IMR-90 (cell line): Measurements from ENCODE around the gene BDH1. TPM values are rescaled to one million over a fixed set of nuclear protein-coding genes. Genes with fewer than 3 reads are reported as not detected.

Experiments
- ATAC-seq: fragments of 200-7000 bp; cut with Tn5 transposase; 2 replicates; pipeline ENCODE4 v1.9.1; 2020; ENCODE audit warnings: low read depth, mild to moderate bottlenecking, moderate library complexity
- BruUV-seq: library from RNA; stranded (reverse); fragments of 400-500 nt; replicated peaks from 2 replicates; lab custom pipeline; 2021; lab: Mats Ljungman, UMichigan
- CTCF ChIA-PET: fragments of 300-600 bp; formaldehyde crosslinking; extraction: SDS; loops from one replicate; lab custom pipeline; 2021; ENCODE audit warnings: antibody characterized with exemption; lab: Yijun Ruan, JAX
- POLR2A ChIA-PET: fragments of 300-600 bp; sonication (Branson Sonifier 250); formaldehyde crosslinking; loops from one replicate; lab custom pipeline; 2022; ENCODE audit warnings: antibody characterized with exemption; ENCODE audit not compliant: unreplicated experiment; lab: Charles Lee
- DNase-seq: peaks from one replicate; pipeline ENCODE4 v3.0.0; 2013
- H2AFZ ChIP-seq: replicated peaks from 2 replicates; pipeline ENCODE3; 2013; ENCODE audit warnings: low read length, mild to moderate bottlenecking; ENCODE audit not compliant: poor library complexity
- H2AK5ac ChIP-seq: 2 replicates; pipeline ENCODE4 v1.6.1; 2013; ENCODE audit warnings: low read depth, low read length, inconsistent platforms
- H2AK9ac ChIP-seq: replicated peaks from 2 replicates; pipeline ENCODE3; 2013; ENCODE audit warnings: mild to moderate bottlenecking, low read depth, low read length, moderate library complexity; ENCODE audit not compliant: poor library complexity
- H2BK120ac ChIP-seq: 2 replicates; pipeline ENCODE4 v1.6.1; 2013; ENCODE audit warnings: low read depth, low read length, inconsistent platforms
- H2BK15ac ChIP-seq: 3 replicates; pipeline ENCODE4 v1.6.1; 2013; ENCODE audit warnings: low read depth, low read length, inconsistent platforms
- H2BK20ac ChIP-seq: 2 replicates; pipeline ENCODE4 v1.6.1; 2013; ENCODE audit warnings: low read depth, mild to moderate bottlenecking, inconsistent platforms, low read length, moderate library complexity
- H2BK5ac ChIP-seq: 2 replicates; pipeline ENCODE4 v1.6.1; 2013; ENCODE audit warnings: mild to moderate bottlenecking, low read depth, low read length, inconsistent platforms; ENCODE audit not compliant: poor library complexity, severe bottlenecking
- H3K14ac ChIP-seq: replicated peaks from 2 replicates; pipeline ENCODE4 v1.6.1; 2013; ENCODE audit warnings: low read depth, low read length, inconsistent platforms
- H3K18ac ChIP-seq: 2 replicates; pipeline ENCODE4 v1.6.1; 2013; ENCODE audit warnings: low read depth, low read length, control low read depth
- H3K23ac ChIP-seq: 2 replicates; pipeline ENCODE4 v1.6.1; 2013; ENCODE audit warnings: low read depth, low read length, inconsistent platforms
- H3K27ac ChIP-seq: 2 replicates; pipeline ENCODE4 v1.5.1; 2013; ENCODE audit warnings: mild to moderate bottlenecking, control low read depth, low read length; ENCODE audit not compliant: insufficient read depth
- H3K27me3 ChIP-seq: 2 replicates; pipeline ENCODE4 v1.6.1; 2013; ENCODE audit warnings: low read length; ENCODE audit not compliant: control insufficient read depth, insufficient read depth
- H3K36me3 ChIP-seq: 2 replicates; pipeline ENCODE4 v1.6.1; 2013; ENCODE audit warnings: low read length, mixed read lengths; ENCODE audit not compliant: control insufficient read depth, insufficient read depth
- H3K4ac ChIP-seq: 2 replicates; pipeline ENCODE4 v1.6.1; 2013; ENCODE audit warnings: low read depth, low read length, inconsistent platforms
- H3K4me1 ChIP-seq: 2 replicates; pipeline ENCODE4 v1.6.1; 2013; ENCODE audit warnings: low read length, mixed read lengths; ENCODE audit not compliant: control insufficient read depth, insufficient read depth
- H3K4me2 ChIP-seq: 2 replicates; pipeline ENCODE4 v1.6.1; 2013; ENCODE audit warnings: low read depth, mild to moderate bottlenecking, control low read depth, low read length, moderate library complexity
- H3K4me3 ChIP-seq: 2 replicates; pipeline ENCODE4 v1.5.1; 2013; ENCODE audit warnings: low read depth, mild to moderate bottlenecking, control low read depth, low read length, moderate library complexity; ENCODE audit not compliant: insufficient read depth
- H3K56ac ChIP-seq: 2 replicates; pipeline ENCODE4 v1.6.1; 2013; ENCODE audit warnings: low read length, inconsistent platforms; ENCODE audit not compliant: insufficient read depth; ENCODE audit errors: extremely low read depth
- H3K79me1 ChIP-seq, 2 experiments: 2 replicates each; pipeline ENCODE4 v1.6.1; 2013; ENCODE audit warnings: low read length in 2 of 2, inconsistent platforms in 1 of 2, low read depth in 1 of 2
- H3K9ac ChIP-seq: 2 replicates; pipeline ENCODE4 v1.6.1; 2013; ENCODE audit warnings: low read depth, low read length, control low read depth
- H3K9me1 ChIP-seq: 2 replicates; pipeline ENCODE4 v1.6.1; 2013; ENCODE audit warnings: low read length, inconsistent platforms; ENCODE audit not compliant: insufficient read depth
- H3K9me3 ChIP-seq: 2 replicates; pipeline ENCODE4 v1.6.1; 2013; ENCODE audit warnings: low read length; ENCODE audit not compliant: control insufficient read depth, insufficient read depth
- H4K20me1 ChIP-seq: 2 replicates; pipeline ENCODE4 v1.6.1; 2013; ENCODE audit warnings: low read length, inconsistent platforms; ENCODE audit not compliant: insufficient read depth
- H4K5ac ChIP-seq: 2 replicates; pipeline ENCODE4 v1.6.1; 2013; ENCODE audit warnings: mild to moderate bottlenecking, low read depth, low read length, control low read depth
- H4K8ac ChIP-seq, 2 experiments: 2 replicates each; pipeline ENCODE4 v1.6.1; 2013; ENCODE audit warnings: low read depth in 2 of 2, low read length in 2 of 2, control low read depth in 1 of 2, inconsistent platforms in 1 of 2
- H4K91ac ChIP-seq: 2 replicates; pipeline ENCODE4 v1.6.1; 2013; ENCODE audit warnings: low read depth, low read length, inconsistent platforms; ENCODE audit not compliant: insufficient read depth
- CEBPB ChIP-seq: IDR thresholded peaks from 2 replicates; pipeline ENCODE4 v1.6.1; 2012; ENCODE audit warnings: low read depth, low read length, improper control_type of control experiment
- CHD1 ChIP-seq: IDR thresholded peaks from 2 replicates; pipeline ENCODE4 v1.6.1; 2012; ENCODE audit warnings: low read depth, low read length, improper control_type of control experiment
- FOS ChIP-seq: fragments of 150-350 bp; IDR thresholded peaks from 2 replicates; pipeline ENCODE4 v1.6.1; 2016; ENCODE audit warnings: low read depth, low read length
- MAFK ChIP-seq: IDR thresholded peaks from 2 replicates; pipeline ENCODE4 v1.6.1; 2012; ENCODE audit warnings: low read depth, low read length, improper control_type of control experiment
- MXI1 ChIP-seq: IDR thresholded peaks from 2 replicates; pipeline ENCODE4 v1.6.1; 2012; ENCODE audit warnings: low read depth, mild to moderate bottlenecking, low read length, moderate library complexity, borderline replicate concordance
- POLR2A ChIP-seq: IDR thresholded peaks from 2 replicates; pipeline ENCODE4 v1.6.1; 2012; ENCODE audit warnings: mild to moderate bottlenecking, low read depth, low read length
- RAD21 ChIP-seq: IDR thresholded peaks from 2 replicates; pipeline ENCODE4 v1.6.1; 2012; ENCODE audit warnings: low read length, improper control_type of control experiment
- RCOR1 ChIP-seq: IDR thresholded peaks from 2 replicates; pipeline ENCODE4 v1.6.1; 2012; ENCODE audit warnings: mild to moderate bottlenecking, low read length, improper control_type of control experiment; ENCODE audit not compliant: insufficient replicate concordance
- WGBS, 2 experiments: methylation state at CpG; one replicate each; pipeline versions ENCODE4 v1.1.5 to v1.1.7; 2013; ENCODE audit warnings: missing lambda C conversion rate in 2 of 2; ENCODE audit not compliant: insufficient read length in 1 of 2; ENCODE audit errors: extremely low coverage in 2 of 2; 5-methylcytosine and 5-hydroxymethylcytosine counted together
- dilution Hi-C: fragments of 300-500 bp; cut with HindIII; formaldehyde crosslinking; loops from one replicate; pipeline ENCODE4 v1.14.3; 2018; ENCODE audit warnings: low sequenced_read_pairs; ENCODE audit not compliant: unreplicated experiment
- in situ Hi-C: fragments of 300-500 bp; cut with MboI; formaldehyde crosslinking; loops from 3 replicates; pipeline ENCODE4 v1.14.3; 2019; ENCODE audit warnings: low sequenced_read_pairs, inconsistent platforms, mixed read lengths
- intact Hi-C: fragments of 100-400 bp; cut with micrococcal nuclease; formaldehyde crosslinking; loops from 2 replicates; pipeline ENCODE4 v1.10.0; 2022
- polyA plus RNA-seq, 3 experiments: library from polyadenylated mRNA; depleted of rRNA; stranded (reverse); fragments of >200 nt; gene quantifications; 2 replicates each; pipeline ENCODE4 v1.2.3, GENCODE V29; 2012; ENCODE audit warnings: low replicate concordance in 1 of 3
- total RNA-seq: library from RNA; depleted of rRNA; stranded (reverse); fragments of >200 nt; gene quantifications from 2 replicates; pipeline ENCODE4 v1.2.3, GENCODE V29; 2012
- TF ChIP-seq, protein P1 (sequence below): fragments of 150-350 bp; IDR thresholded peaks from 2 replicates; pipeline ENCODE4 v1.6.1; 2017; ENCODE audit warnings: mild to moderate bottlenecking, antibody characterized with exemption, low read length, low read depth

Gene BDH1
- total and polyA plus RNA-seq, 2 of the 4 experiments (the other 2 are of a cell fraction) = 2.7 to 4.4 TPM

GRCh38 chr3:197471221-197472010 is 84.4 kb downstream of the BDH1 start:
- Histone ChIP-seq H3K18ac (no peak overlapping the region), H3K23ac (no peak overlapping the region), H2BK20ac (no peak overlapping the region), H3K4me1 (peaks cover 13% of the 10 kb centered on the region), H3K9me1 (0 out of 2 replicates have a peak, but pooled peaks cover 4% of the 10 kb centered on the region), H3K4me2 (no peak overlapping the region), H4K8ac (no peak overlapping the region), H3K14ac (no peak overlapping the region), H3K27ac (no peak overlapping the region), H2BK120ac (no peak overlapping the region), H3K4ac (no peak overlapping the region), H2BK15ac (no peak overlapping the region), H2AFZ (no peak overlapping the region), H3K36me3 (no peaks in the 10 kb centered on the region), H2AK9ac (no peak overlapping the region), H4K20me1 (no peaks in the 10 kb centered on the region), H2AK5ac (no peak overlapping the region), H3K4me3 (no peak overlapping the region), H4K91ac (no peak overlapping the region), H4K5ac (no peak overlapping the region), H3K9me3 (no peaks in the 10 kb centered on the region; the same call in 1 of the 2 replicates), H3K79me1 (no peaks in the 10 kb centered on the region), H3K9ac (no peak overlapping the region), H3K27me3 (peaks cover 14% of the 10 kb centered on the region), H2BK5ac (no peak overlapping the region), H3K56ac (no peak overlapping the region)
- no TSS peak for BruUV-seq
- WGBS, 2 experiments = 100% methylated on average over 3 of the region's 10 CpGs; no CpG with 5 or more reads in 1 of the 2 experiments
- intact Hi-C loops (no loop called here), in situ Hi-C loops (no loop called here), dilution Hi-C loops (no loop called here)
- ATAC-seq (no peak), DNase-seq (no peak)
- TF ChIP-seq RCOR1 (no peak), MXI1 (no peak), RAD21 (no peak), FOS (no peak), CHD1 (no peak), CEBPB (no peak), MAFK (no peak), POLR2A (no peak)
- TF ChIP-seq, protein P1, sequence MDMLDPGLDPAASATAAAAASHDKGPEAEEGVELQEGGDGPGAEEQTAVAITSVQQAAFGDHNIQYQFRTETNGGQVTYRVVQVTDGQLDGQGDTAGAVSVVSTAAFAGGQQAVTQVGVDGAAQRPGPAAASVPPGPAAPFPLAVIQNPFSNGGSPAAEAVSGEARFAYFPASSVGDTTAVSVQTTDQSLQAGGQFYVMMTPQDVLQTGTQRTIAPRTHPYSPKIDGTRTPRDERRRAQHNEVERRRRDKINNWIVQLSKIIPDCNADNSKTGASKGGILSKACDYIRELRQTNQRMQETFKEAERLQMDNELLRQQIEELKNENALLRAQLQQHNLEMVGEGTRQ = no peak
- ChIA-PET POLR2A (no interaction called here), CTCF (no interaction called here)
